ENCODE results near the gene CLDN20. TPM values are rescaled to one million over a fixed set of nuclear protein-coding genes. Genes with fewer than 3 reads are reported as not detected.

The CLDN20 gene
- total RNA-seq, 1 donor from 2014 or later: not detected

GRCh38 chr6:155250701-155251381, 13.0 kb upstream of the CLDN20 start:
- Histone ChIP-seq H3K27ac (replicated peaks) (peak overlapping the region; percentile 64), H3K36me3 (peaks cover 33% of the 10 kb centered on the region), H3K4me3 (no peak overlapping the region), H3K27me3 (ENCODE audit: low read depth) (no peaks in the 10 kb centered on the region), H3K9me3 (replicated peaks) (no peaks in the 10 kb centered on the region), H3K4me1 (peaks cover 33% of the 10 kb centered on the region)
- no peak for DNase-seq
- intact Hi-C loops (cut with micrococcal nuclease): no loop called here
- TF ChIP-seq CTCF (IDR thresholded peaks at IDR 0.05; ENCODE audit: borderline replicate concordance): no peak

- H3K36me3 ChIP-seq: peaks cover 51% of the 10 kb centered on the region
- H3K4me3 ChIP-seq: no peak overlapping the region
- H3K9me3 ChIP-seq (replicated peaks): no peaks in the 10 kb centered on the region
- H3K4me1 ChIP-seq: peaks cover 38% of the 10 kb centered on the region
- no peak for DNase-seq
- peak overlapping the region; percentile 64 for H3K27ac ChIP-seq (replicated peaks)
- no peaks in the 10 kb centered on the region for H3K27me3 ChIP-seq (ENCODE audit: low read depth)
- intact Hi-C loops (cut with micrococcal nuclease): no loop called here
- no peak for TF ChIP-seq CTCF (IDR thresholded peaks at IDR 0.05; ENCODE audit: borderline replicate concordance)
Measured at GRCh38 chr6:155252581-155252980, 11.2 kb upstream of the CLDN20 start.

- peaks cover 38% of the 10 kb centered on the region for H3K4me1 ChIP-seq
- DNase-seq: no peak
- H3K4me3 ChIP-seq: no peak overlapping the region
- TF ChIP-seq CTCF (IDR thresholded peaks at IDR 0.05; ENCODE audit: borderline replicate concordance): no peak
- H3K36me3 ChIP-seq: peaks cover 58% of the 10 kb centered on the region
- intact Hi-C loops (cut with micrococcal nuclease): no loop called here
- H3K27ac ChIP-seq (replicated peaks): peak overlapping the region; percentile 64
- H3K9me3 ChIP-seq (replicated peaks): no peaks in the 10 kb centered on the region
- H3K27me3 ChIP-seq (ENCODE audit: low read depth): no peaks in the 10 kb centered on the region
Measured at GRCh38 chr6:155253337-155253736, 10.5 kb upstream of the CLDN20 start.

- no peak for DNase-seq
- H3K4me1 ChIP-seq: peaks cover 38% of the 10 kb centered on the region
- peaks cover 63% of the 10 kb centered on the region for H3K36me3 ChIP-seq
- no peaks in the 10 kb centered on the region for H3K27me3 ChIP-seq (ENCODE audit: low read depth)
- H3K4me3 ChIP-seq: no peak overlapping the region
- H3K9me3 ChIP-seq (replicated peaks): no peaks in the 10 kb centered on the region
- intact Hi-C loops (cut with micrococcal nuclease): no loop called here
- peak overlapping the region; percentile 64 for H3K27ac ChIP-seq (replicated peaks)
- no peak for TF ChIP-seq CTCF (IDR thresholded peaks at IDR 0.05; ENCODE audit: borderline replicate concordance)
Measured at GRCh38 chr6:155254139-155254538, 9.7 kb upstream of the CLDN20 start.

- Histone ChIP-seq H3K4me1 (peaks cover 34% of the 10 kb centered on the region), H3K4me3 (no peak overlapping the region), H3K27ac (replicated peaks) (peak overlapping the region; percentile 2), H3K36me3 (peaks cover 71% of the 10 kb centered on the region), H3K27me3 (ENCODE audit: low read depth) (no peaks in the 10 kb centered on the region), H3K9me3 (replicated peaks) (no peaks in the 10 kb centered on the region)
- intact Hi-C loops (cut with micrococcal nuclease): no loop called here
- TF ChIP-seq CTCF (IDR thresholded peaks at IDR 0.05; ENCODE audit: borderline replicate concordance): no peak
- no peak for DNase-seq
Measured at GRCh38 chr6:155256122-155256795, 7.6 kb upstream of the CLDN20 start.
